Measurements from ENCODE around the gene SOD3.

The SOD3 gene

GRCh38 chr4:24801136-24801855, 5.9 kb downstream of the SOD3 start:
- no peak for DNase-seq (ENCODE audit: low read depth in 2 of 2)

- DNase-seq (ENCODE audit: low read depth in 2 of 2): no peak
These were observed 7.3 kb downstream of the SOD3 start for GRCh38 chr4:24802648-24803047.

- DNase-seq (ENCODE audit: low read depth in 2 of 2): no peak
These were observed 9.7 kb downstream of the SOD3 start for GRCh38 chr4:24805067-24805466.

- no peak for DNase-seq (ENCODE audit: low read depth in 2 of 2)
These were observed 10.2 kb downstream of the SOD3 start for GRCh38 chr4:24805566-24805965.

- no peak for DNase-seq (ENCODE audit: low read depth in 2 of 2)
These were observed 11.0 kb downstream of the SOD3 start for GRCh38 chr4:24806206-24806990.

GRCh38 chr4:24807611-24808010, 12.2 kb downstream of the SOD3 start:
- no peak for DNase-seq (ENCODE audit: low read depth in 2 of 2)

- DNase-seq (ENCODE audit: low read depth in 2 of 2): no peak
These were observed 12.9 kb downstream of the SOD3 start for GRCh38 chr4:24808261-24808660.

- DNase-seq (ENCODE audit: low read depth in 2 of 2): no peak
These were observed 13.6 kb downstream of the SOD3 start for GRCh38 chr4:24808955-24809354.

GRCh38 chr4:24809376-24809775, 14.0 kb downstream of the SOD3 start:
- no peak for DNase-seq (ENCODE audit: low read depth in 2 of 2)

- DNase-seq (ENCODE audit: low read depth in 2 of 2): no peak
These were observed 14.5 kb downstream of the SOD3 start for GRCh38 chr4:24809815-24810405.

- DNase-seq (ENCODE audit: low read depth in 2 of 2): no peak
These were observed 15.7 kb downstream of the SOD3 start for GRCh38 chr4:24810871-24811631.

- DNase-seq (ENCODE audit: low read depth in 2 of 2): no peak
These were observed 18.4 kb downstream of the SOD3 start for GRCh38 chr4:24813732-24814131.

GRCh38 chr4:24816797-24817196, 21.4 kb downstream of the SOD3 start:
- no peak for DNase-seq (ENCODE audit: low read depth in 2 of 2)

- DNase-seq (ENCODE audit: low read depth in 2 of 2): no peak
These were observed 25.2 kb downstream of the SOD3 start for GRCh38 chr4:24820541-24820940.

- DNase-seq (ENCODE audit: low read depth in 2 of 2): no peak
These were observed 29.3 kb downstream of the SOD3 start for GRCh38 chr4:24824720-24825119.

GRCh38 chr4:24831637-24832036, 36.3 kb downstream of the SOD3 start:
- no peak for DNase-seq (ENCODE audit: low read depth in 2 of 2)

- DNase-seq (ENCODE audit: low read depth in 2 of 2): no peak
These were observed 40.3 kb downstream of the SOD3 start for GRCh38 chr4:24835696-24836095.

GRCh38 chr4:24836661-24837242, 41.4 kb downstream of the SOD3 start:
- no peak for DNase-seq (ENCODE audit: low read depth in 2 of 2)

- no peak for DNase-seq (ENCODE audit: low read depth in 2 of 2)
These were observed 42.0 kb downstream of the SOD3 start for GRCh38 chr4:24837336-24837735.

- no peak for DNase-seq (ENCODE audit: low read depth in 2 of 2)
These were observed 42.4 kb downstream of the SOD3 start for GRCh38 chr4:24837781-24838180.

GRCh38 chr4:24840362-24840761, 45.0 kb downstream of the SOD3 start:
- DNase-seq (ENCODE audit: low read depth in 2 of 2): no peak
